Measurements from ENCODE around the gene SEC14L6.

SEC14L6 gene

GRCh38 chr22:30531651-30532608 lies 14.6 kb downstream of the SEC14L6 start:
- DNase-seq, result no peak

DNA sequence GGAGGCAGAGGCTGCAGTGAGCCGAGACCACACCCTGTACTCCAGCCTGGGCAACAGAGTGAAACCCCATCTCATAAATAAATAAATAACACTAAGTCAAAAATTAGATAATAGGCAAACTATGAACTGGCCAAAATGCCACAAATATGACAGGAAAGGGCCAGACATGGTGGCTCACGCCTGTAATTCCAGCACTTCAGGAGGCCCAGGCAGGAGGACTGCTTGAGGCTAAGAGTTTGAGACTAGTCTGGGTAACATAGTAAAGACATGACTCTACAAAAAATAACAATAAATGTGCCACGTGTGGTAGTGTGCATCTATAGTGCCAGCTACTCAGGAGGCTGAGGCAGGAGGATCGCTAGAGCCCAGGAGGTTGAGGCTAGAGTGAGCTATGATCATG lies 19.9 kb downstream of the SEC14L6 start:
- DNase-seq, result no peak

- DNase-seq, result no peak
Measured at GRCh38 chr22:30523646-30524489, 22.7 kb downstream of the SEC14L6 start.

DNA sequence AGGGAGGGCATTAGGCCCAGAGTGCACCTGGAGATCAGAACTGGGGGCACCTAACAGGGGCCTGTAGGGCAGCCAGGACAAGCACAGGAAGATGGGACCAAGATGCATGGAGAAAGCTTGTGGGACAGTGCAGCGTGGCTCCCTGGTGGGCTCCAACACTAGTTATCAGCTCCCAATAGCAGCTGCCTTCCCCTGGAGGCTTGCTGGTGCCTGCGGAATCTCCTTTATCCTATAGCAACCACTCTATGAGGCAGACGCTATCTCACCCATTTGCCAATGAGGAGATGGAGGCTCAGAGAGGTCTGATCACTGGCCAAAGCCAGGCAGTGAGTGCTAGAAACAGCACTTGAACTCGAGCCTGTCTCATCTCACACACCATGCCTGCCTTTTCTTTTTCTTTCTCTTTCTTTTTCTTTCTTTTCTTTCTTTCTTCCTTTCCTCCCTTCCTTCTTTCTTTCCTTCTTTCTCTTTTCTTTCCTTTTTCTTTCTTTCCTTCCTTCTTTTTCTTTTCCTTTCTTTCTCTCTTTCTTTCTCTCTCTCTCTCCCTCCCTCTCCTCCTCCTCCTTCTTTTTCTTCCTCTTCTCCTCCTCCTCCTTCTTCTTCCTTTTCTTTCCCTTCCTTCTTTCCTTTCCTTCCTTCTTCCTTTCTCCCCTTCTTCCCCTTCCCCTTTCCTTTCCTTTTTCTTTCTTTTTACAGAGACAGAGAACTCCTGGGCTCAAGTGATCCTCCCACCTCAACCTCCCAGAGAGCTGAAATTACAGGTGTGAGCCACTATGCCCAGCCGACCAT lies 25.0 kb downstream of the SEC14L6 start:
- no peak for DNase-seq

- DNase-seq, result no peak
Measured at GRCh38 chr22:30519842-30520425, 26.6 kb downstream of the SEC14L6 start.

DNA sequence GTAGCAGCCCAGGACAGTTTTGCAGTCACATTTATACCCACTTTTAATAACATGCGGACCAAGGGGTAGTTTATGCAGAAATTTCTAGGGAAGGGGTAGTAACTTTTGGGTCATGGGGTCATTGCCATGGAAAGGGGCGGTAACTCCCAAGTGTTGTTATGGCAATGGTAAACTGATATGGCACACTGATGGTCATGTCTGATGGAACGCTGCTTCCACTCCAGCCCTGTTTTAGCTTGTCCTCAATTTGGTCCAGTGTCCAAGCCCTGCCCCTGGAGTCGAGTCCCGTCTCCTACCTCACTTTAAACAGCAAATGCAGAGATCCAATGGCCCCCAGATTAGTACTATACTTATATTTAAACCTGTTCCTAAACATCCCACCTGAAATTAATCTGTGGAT lies 29.8 kb downstream of the SEC14L6 start:
- no peak for DNase-seq

GRCh38 chr22:30516273-30516672 lies 30.3 kb downstream of the SEC14L6 start:
- no peak for DNase-seq

DNA sequence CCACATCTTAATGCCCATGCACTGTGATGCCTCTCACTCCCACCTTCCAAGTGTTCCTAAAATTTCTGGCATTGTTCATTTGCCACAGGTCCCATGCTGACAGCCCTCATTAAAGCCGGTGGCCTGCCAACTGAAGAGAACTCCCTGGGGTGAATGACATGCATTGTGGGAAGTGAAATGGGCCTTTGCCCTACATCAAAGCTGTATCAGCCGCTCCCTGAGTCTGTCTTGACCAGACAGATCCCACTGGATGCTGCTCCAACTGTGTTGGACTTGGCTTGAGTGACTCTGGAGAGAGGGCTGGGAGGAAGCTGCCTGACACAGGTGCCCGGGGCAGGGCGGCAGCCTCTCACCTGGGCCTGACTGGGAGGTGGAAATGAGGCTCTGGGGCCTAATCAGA lies 32.3 kb downstream of the SEC14L6 start:
- DNase-seq, result no peak

DNA sequence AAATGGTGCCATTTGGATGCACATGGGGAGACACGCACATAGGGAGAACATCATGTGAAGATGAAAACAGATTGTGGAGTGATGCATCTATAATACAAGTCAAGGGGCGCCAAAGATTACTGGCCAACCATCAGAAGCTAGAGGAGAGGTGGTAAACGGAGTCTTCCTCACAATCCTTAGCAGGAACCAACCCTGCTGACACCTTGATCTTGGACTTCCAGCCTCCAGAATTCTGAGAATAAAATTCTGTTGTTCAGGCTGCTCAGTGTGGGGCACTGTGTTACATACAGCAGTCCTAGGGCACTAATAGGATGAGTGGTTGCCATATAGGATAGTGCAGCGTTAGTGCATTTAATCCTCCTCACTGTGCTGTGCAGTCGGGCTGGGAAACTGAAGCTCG lies 33.1 kb downstream of the SEC14L6 start:
- no peak for DNase-seq

- no peak for DNase-seq
Measured at GRCh38 chr22:30511911-30512310, 34.6 kb downstream of the SEC14L6 start.

GRCh38 chr22:30511109-30511508 lies 35.4 kb downstream of the SEC14L6 start:
- DNase-seq, result no peak

- no peak for DNase-seq
Measured at GRCh38 chr22:30508216-30508615, 38.3 kb downstream of the SEC14L6 start.

DNA sequence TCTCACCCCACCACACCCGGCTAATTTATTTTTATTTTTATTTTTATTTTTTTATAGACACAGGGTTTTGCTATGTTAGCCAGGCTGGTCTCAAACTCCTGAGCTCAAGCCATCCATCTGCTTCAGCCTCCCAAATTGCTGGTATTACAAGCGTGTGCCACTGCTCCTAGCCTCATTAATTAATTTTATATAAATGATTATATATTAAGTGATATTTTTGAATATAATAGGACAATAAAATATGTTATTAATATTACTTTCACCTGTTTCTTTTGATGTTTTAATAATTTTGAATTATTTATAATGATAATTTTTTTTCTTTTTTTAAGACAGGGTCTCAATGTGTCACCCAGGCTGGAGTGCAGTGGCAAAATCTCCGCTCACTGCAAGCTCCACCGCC lies 38.9 kb downstream of the SEC14L6 start:
- no peak for DNase-seq

- no peak for DNase-seq
Measured at GRCh38 chr22:30506507-30506968, 40.0 kb downstream of the SEC14L6 start.

- DNase-seq, result no peak
Measured at GRCh38 chr22:30503551-30503950, 43.0 kb downstream of the SEC14L6 start.

GRCh38 chr22:30502911-30503310 lies 43.6 kb downstream of the SEC14L6 start:
- no peak for DNase-seq

DNA sequence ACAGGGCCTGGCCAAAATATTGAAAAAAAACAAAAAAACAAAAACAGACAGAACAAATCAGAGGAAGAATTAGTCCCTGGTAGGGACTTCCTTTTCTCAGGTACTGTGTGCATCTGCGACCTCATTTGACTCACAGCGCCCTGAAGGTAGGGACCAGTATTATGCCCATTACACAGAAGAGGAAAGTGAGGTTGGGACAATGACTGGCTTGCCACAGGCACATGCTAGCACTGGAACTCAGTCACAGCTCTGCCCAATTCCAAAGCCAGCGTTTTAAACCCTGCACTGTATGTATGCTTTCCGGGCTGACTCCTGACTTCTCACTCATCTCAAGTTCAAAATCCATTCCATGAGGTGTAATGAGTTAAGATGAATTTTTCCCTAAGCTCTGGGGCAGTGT lies 44.4 kb downstream of the SEC14L6 start:
- DNase-seq, result no peak

DNA sequence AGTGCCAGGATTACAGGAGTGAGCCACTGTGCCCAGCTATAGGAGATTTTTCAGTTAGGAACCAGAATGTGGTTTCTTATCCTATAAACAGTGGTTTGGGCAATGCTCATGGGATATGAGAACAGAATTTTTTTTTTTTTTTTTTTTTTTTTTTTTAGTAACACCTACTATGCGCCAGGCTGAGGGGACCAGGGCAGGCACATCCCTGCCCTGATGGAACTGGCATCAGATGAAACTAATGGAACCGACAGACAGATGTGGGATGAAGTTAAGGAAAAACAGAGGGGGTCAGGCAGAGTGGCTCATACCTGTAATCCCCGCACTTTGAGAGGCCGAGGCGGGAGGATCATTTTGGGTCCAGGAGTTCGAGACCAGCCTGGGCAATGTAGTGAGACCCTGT lies 45.9 kb downstream of the SEC14L6 start:
- no peak for DNase-seq

- no peak for DNase-seq
Measured at GRCh38 chr22:30497466-30498150, 48.9 kb downstream of the SEC14L6 start.

DNA sequence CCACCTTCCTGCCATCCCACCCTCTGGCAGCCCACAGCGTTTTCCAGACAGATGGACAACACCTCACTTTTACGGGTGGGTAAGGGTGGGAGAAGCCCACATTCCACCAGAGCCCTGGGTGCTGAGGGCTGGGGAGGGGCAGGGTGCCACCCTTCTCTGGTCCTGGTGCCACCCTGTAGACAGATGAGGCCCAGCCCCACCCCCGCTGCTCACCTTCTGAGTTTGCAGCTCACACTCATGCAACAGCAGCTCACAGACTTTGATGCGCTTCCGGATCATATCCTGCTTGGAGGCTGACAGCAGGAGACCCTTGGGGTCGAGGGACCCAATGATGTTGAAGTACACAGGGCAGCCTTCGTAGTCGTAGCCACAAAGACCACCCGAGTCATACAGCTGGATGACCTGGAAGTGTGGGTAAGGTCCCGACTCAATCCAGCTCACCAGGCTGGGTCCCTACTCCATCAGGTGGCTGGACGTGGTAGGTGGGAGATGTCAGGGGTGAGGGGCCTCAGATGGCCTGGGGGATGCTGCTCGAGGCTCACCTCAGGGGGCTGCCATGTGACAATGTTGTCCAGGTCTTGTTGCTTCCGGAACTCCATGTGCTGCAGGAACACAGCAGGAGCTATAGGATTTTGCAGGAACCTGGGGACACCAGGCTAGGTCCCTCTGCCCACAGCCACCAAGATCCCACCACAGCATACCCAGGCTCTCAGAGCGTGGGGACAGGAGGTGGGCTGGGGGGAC lies 51.3 kb downstream of the SEC14L6 start:
- no peak for DNase-seq

DNA sequence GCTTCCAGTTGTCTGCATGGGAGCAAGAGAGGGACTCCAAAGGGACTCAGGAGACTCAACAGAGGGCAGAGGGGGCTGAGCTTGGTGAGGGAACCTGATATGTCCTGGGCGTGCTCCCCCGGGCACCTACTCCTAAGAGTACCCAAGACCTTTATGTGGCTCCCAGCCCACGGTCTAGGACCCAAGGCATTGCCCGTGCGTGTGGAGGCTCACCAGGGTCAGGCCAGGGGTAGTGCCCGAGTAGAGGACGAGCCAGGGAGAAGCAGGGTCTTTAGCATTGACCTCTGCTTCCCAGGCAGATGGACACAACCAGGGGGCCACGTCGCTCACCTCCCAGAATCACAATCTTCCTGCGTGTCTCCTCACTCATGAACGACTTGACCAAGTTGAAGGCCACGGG lies 54.4 kb downstream of the SEC14L6 start:
- DNase-seq, result no peak

Data from NCI-H345 (cell line).